Right lobe of liver (tissue), 4 donors: ENCODE results near the gene ZIC3.

Source experiments
- POLR2A ChIP-seq: fragments of 450-650 bp; IDR thresholded peaks from one replicate; pipeline ENCODE4 v1.6.1; 2017; ENCODE audit warnings: antibody characterized with exemption, mild to moderate bottlenecking
- TF ChIP-seq, protein P1 (sequence below), 4 donors: fragments of 200-600 bp in 3 of 4; fragments of 450-650 bp in 1 of 4; IDR thresholded peaks; one replicate each; pipeline versions ENCODE4 v1.5.1 to v1.8.0; 2016 to 2022; ENCODE audit warnings: antibody characterized with exemption in 4 of 4, mild to moderate bottlenecking in 2 of 4
- donor health status: DM: no; HTN: no; CAD: no.
- donor health status: DM: no; HTN: no; CAD: no.
- donor health status: DM: no; HTN: yes; CAD: no.

DNA sequence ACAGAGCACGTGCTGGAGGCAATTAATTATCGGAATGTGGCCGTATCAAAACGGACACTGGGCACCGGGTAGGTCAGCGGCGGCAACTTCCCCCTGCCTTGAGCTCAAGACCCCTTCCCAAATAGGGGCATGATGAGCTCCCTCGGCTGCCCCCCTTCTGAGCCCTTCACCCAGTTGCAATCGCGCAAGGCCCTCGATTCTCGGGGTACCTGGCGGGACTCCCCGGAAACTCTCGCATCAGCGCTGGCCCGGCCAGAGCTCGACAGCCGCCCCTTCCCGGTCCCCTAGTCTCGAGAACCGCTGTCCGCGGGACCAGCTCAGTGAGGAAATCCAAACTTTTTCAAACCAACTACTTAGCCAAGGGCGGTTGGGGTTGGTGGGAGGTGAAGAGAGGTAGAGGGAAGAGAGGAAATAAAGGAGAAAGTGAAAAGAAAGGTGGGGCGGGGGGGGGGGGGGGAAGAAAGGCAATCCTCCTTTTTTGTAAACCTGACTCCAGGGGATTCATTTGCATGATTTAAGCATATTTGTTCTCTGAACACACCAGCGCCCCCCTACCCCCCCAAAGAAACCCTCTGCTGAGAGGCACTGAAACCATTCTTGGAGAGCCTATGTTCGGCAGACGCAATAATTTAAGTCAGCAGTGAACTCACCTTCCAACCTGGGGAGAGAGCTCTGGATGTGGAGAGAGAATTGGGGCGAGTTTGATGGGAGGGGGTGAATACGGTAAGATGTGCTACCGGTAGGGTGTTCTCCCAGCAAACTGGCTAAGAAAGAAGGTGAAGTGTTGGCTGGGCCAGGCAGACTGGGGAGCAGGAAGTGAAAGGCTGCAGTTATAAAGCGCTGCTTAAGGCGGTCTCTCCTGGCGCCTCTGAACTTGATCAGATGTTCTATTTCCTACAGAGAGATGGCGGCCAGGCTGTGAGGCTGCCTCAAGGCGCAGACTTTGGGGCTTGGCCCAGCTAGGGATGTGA is 2.0 kb upstream of the ZIC3 start:
- TF ChIP-seq, protein P1, sequence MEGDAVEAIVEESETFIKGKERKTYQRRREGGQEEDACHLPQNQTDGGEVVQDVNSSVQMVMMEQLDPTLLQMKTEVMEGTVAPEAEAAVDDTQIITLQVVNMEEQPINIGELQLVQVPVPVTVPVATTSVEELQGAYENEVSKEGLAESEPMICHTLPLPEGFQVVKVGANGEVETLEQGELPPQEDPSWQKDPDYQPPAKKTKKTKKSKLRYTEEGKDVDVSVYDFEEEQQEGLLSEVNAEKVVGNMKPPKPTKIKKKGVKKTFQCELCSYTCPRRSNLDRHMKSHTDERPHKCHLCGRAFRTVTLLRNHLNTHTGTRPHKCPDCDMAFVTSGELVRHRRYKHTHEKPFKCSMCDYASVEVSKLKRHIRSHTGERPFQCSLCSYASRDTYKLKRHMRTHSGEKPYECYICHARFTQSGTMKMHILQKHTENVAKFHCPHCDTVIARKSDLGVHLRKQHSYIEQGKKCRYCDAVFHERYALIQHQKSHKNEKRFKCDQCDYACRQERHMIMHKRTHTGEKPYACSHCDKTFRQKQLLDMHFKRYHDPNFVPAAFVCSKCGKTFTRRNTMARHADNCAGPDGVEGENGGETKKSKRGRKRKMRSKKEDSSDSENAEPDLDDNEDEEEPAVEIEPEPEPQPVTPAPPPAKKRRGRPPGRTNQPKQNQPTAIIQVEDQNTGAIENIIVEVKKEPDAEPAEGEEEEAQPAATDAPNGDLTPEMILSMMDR (IDR thresholded peaks at IDR 0.05) = no peak
- TF ChIP-seq POLR2A = no peak
